ENCODE data around the gene UBTF.

The UBTF gene

DNA sequence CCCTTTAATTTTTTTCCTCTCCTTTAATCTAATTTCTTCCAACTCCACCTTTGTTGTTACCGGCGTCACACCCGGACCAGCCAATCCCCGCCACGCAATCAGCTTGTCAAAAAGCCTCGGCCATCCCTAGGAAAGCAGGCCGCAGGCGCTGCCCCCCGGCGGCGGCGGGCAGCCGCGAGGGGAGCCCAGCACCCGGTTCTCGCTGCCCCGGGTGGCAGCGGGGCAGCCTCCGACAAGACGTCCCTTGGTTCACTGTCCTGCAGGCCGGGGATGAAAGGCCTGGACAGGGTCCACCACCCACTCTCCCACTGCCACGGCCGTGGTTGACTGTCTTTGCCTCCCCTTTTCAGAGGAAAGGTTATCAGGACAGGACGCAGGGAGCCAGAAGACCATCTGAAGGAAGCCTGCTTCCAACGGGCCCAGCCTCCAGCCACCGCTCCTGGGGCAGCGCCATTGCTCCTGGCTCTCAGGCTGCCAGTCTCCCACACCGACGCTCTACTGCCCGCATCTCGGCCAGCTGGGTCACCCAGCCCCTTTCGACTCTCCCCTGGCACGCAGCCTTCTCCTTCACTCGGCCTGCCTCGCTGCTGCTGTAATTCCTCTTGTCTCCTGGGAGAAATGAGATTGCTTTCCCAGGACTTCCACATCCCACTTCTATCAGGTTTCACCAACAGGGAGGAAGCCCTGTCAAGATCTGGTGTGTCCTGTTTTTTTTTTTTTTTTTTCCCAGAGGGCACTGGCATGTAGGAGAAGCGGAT lies 2.8 kb upstream of the UBTF start:
- Histone ChIP-seq H3K4ac (ENCODE audit: low read depth, low read length) (no peak overlapping the region), H2BK12ac (ENCODE audit: low read length) (no peak overlapping the region), H3K4me3 (ENCODE audit: low read depth, low read length) (peak overlapping the region; percentile 42), H3K4me1 (ENCODE audit: control insufficient read depth in 1 of 2, insufficient read depth in 2 of 2, low read length in 2 of 2) (peaks cover 8 to 15% of the 10 kb centered on the region in 2 experiments), H3K79me2 (ENCODE audit: control insufficient read depth, insufficient read depth, low read length, poor library complexity) (peaks cover 26% of the 10 kb centered on the region), H3K79me1 (ENCODE audit: low read length) (peaks cover 32% of the 10 kb centered on the region), H4K8ac (ENCODE audit: low read depth, low read length) (peak overlapping the region; percentile 7), H4K91ac (ENCODE audit: low read depth, low read length) (no peak overlapping the region), H3K4me2 (ENCODE audit: low read length) (peak overlapping the region; percentile 93), H3K9me3 (ENCODE audit: insufficient read depth, low read depth, low read length) (no peaks in the 10 kb centered on the region), H3K9ac (ENCODE audit: low read length) (peak overlapping the region; percentile 73), H3K18ac (ENCODE audit: low read length) (peak overlapping the region; percentile 10), H3K14ac (ENCODE audit: low read length) (peak overlapping the region; percentile 7), H2BK5ac (ENCODE audit: low read depth, low read length, poor library complexity) (no peak overlapping the region), H2BK120ac (ENCODE audit: insufficient read depth, low read length, poor library complexity) (peak overlapping the region; percentile 4), H3K23ac (ENCODE audit: low read length) (no peak overlapping the region), H3K27ac (ENCODE audit: low read depth, low read length) (peak overlapping the region; percentile 35), H3K36me3 (ENCODE audit: control insufficient read depth in 1 of 2, insufficient read depth in 2 of 2, low read length in 2 of 2) (peaks cover 0 to 6% of the 10 kb centered on the region in 2 experiments), H2AK5ac (ENCODE audit: low read length) (no peak overlapping the region), H2AFZ (ENCODE audit: insufficient read depth, low read length, poor library complexity) (no peak overlapping the region), H4K12ac (ENCODE audit: low read depth, low read length) (no peak overlapping the region), H3K27me3 (ENCODE audit: insufficient read depth, low read length) (no peaks in the 10 kb centered on the region)
- peak; percentile 83 to 84 for DNase-seq
- WGBS (ENCODE audit: extremely low coverage, insufficient coverage, insufficient read length) = no CpG with 5 or more reads among the region's 36 CpGs

DNA sequence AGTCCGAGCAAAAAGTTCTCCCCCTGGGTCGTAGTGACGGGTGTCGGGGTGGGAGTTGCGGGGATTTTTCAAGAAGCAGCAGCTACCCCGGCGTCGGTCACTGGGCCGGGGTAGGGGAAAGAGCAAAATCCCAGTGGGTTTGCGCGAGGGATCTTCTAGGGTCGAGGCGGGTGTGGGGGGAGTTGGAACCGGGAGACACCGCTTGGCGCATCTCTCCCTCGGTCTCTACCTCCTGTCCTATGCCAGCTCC lies 2.3 kb upstream of the UBTF start:
- DNase-seq = peak in 1 of 2 donors; percentile 9
- H3K79me2 ChIP-seq (ENCODE audit: control insufficient read depth, insufficient read depth, low read length, poor library complexity) = peaks cover 26% of the 10 kb centered on the region
- peaks cover 8 to 15% of the 10 kb centered on the region in 2 experiments for H3K4me1 ChIP-seq (ENCODE audit: control insufficient read depth in 1 of 2, insufficient read depth in 2 of 2, low read length in 2 of 2)
- no peak overlapping the region for H2BK120ac ChIP-seq (ENCODE audit: insufficient read depth, low read length, poor library complexity)
- H4K91ac ChIP-seq (ENCODE audit: low read depth, low read length) = peak overlapping the region; percentile 39
- peaks cover under 1 to 11% of the 10 kb centered on the region in 2 experiments for H3K36me3 ChIP-seq (ENCODE audit: control insufficient read depth in 1 of 2, insufficient read depth in 2 of 2, low read length in 2 of 2)
- peak overlapping the region; percentile 39 for H3K27ac ChIP-seq (ENCODE audit: low read depth, low read length)
- no peak overlapping the region for H4K12ac ChIP-seq (ENCODE audit: low read depth, low read length)
- H3K18ac ChIP-seq (ENCODE audit: low read length) = peak overlapping the region; percentile 40
- H3K4ac ChIP-seq (ENCODE audit: low read depth, low read length) = peak overlapping the region; percentile 50
- H3K9ac ChIP-seq (ENCODE audit: low read length) = peak overlapping the region; percentile 24
- peak overlapping the region; percentile 26 for H3K14ac ChIP-seq (ENCODE audit: low read length)
- no CpG with 5 or more reads among the region's 17 CpGs for WGBS (ENCODE audit: extremely low coverage, insufficient coverage, insufficient read length)
- H2AFZ ChIP-seq (ENCODE audit: insufficient read depth, low read length, poor library complexity) = peak overlapping the region; percentile 70
- no peaks in the 10 kb centered on the region for H3K27me3 ChIP-seq (ENCODE audit: insufficient read depth, low read length)
- H3K79me1 ChIP-seq (ENCODE audit: low read length) = peaks cover 32% of the 10 kb centered on the region
- no peaks in the 10 kb centered on the region for H3K9me3 ChIP-seq (ENCODE audit: insufficient read depth, low read depth, low read length)
- H4K8ac ChIP-seq (ENCODE audit: low read depth, low read length) = peak overlapping the region; percentile 74
- H3K23ac ChIP-seq (ENCODE audit: low read length) = no peak overlapping the region
- H2AK5ac ChIP-seq (ENCODE audit: low read length) = no peak overlapping the region
- H2BK12ac ChIP-seq (ENCODE audit: low read length) = no peak overlapping the region
- H2BK5ac ChIP-seq (ENCODE audit: low read depth, low read length, poor library complexity) = no peak overlapping the region
- H3K4me3 ChIP-seq (ENCODE audit: low read depth, low read length) = peak overlapping the region; percentile 42
- H3K4me2 ChIP-seq (ENCODE audit: low read length) = peak overlapping the region; percentile 93

DNA sequence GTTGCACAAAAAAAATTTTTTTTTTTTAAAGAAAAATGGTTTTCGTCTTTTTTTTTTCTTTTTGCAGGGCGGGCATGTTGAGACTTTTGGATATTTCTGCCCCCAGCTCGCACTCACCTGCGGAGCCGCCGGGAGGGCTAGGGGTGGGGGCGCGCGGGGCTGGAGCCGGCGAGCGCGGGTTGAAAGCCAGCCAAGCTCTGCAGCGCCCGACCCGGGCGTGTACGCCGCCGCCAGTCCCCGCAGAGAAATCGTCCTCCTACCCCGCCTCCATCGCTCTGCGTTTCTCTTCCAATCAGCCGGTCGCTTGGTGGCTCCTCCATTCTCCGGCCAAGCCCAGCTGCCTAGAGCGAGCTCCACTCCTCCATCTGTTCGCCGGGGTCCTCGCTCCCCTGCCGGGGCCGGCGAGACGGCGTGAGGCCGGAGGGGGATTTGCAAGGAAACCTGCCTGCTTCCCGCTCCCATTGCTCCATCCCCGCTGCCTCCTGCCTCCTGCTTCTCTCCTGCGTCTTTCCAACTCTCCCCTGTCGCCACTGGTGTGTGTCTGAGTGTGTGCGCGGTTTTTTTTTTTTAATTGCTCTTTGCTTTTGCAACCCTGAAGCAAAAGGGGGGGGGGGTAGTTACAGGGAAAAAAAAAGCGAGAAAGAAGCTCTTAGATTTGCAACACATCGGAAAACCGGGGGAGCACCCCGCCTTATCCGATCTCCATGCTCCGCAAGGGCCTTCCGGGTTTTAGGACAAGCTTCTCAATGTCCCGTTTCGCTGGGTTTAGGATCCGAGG lies 1.8 kb upstream of the UBTF start:
- Histone ChIP-seq H3K27ac (ENCODE audit: low read depth, low read length) (peak overlapping the region; percentile 97), H4K91ac (ENCODE audit: low read depth, low read length) (peak overlapping the region; percentile 87), H3K79me1 (ENCODE audit: low read length) (peaks cover 32% of the 10 kb centered on the region), H4K12ac (ENCODE audit: low read depth, low read length) (peak overlapping the region; percentile 5), H3K9me3 (ENCODE audit: insufficient read depth, low read depth, low read length) (no peaks in the 10 kb centered on the region), H3K18ac (ENCODE audit: low read length) (peak overlapping the region; percentile 98), H4K8ac (ENCODE audit: low read depth, low read length) (peak overlapping the region; percentile 87), H3K23ac (ENCODE audit: low read length) (no peak overlapping the region), H2BK5ac (ENCODE audit: low read depth, low read length, poor library complexity) (peak overlapping the region; percentile 44), H3K36me3 (ENCODE audit: control insufficient read depth in 1 of 2, insufficient read depth in 2 of 2, low read length in 2 of 2) (peaks cover 4 to 16% of the 10 kb centered on the region in 2 experiments), H3K4me1 (ENCODE audit: control insufficient read depth in 1 of 2, insufficient read depth in 2 of 2, low read length in 2 of 2) (peaks cover 8 to 15% of the 10 kb centered on the region in 2 experiments), H3K14ac (ENCODE audit: low read length) (peak overlapping the region; percentile 94), H3K4ac (ENCODE audit: low read depth, low read length) (peak overlapping the region; percentile 95), H3K27me3 (ENCODE audit: insufficient read depth, low read length) (no peaks in the 10 kb centered on the region), H3K9ac (ENCODE audit: low read length) (peak overlapping the region; percentile 67), H2AFZ (ENCODE audit: insufficient read depth, low read length, poor library complexity) (peak overlapping the region; percentile 74), H3K4me2 (ENCODE audit: low read length) (peak overlapping the region; percentile 93), H3K4me3 (ENCODE audit: low read depth, low read length) (peak overlapping the region; percentile 98), H2BK120ac (ENCODE audit: insufficient read depth, low read length, poor library complexity) (no peak overlapping the region), H3K79me2 (ENCODE audit: control insufficient read depth, insufficient read depth, low read length, poor library complexity) (peaks cover 26% of the 10 kb centered on the region), H2BK12ac (ENCODE audit: low read length) (peak overlapping the region; percentile 47), H2AK5ac (ENCODE audit: low read length) (peak overlapping the region; percentile 57)
- peak; percentile 67 to 82 for DNase-seq
- WGBS (ENCODE audit: extremely low coverage, insufficient coverage, insufficient read length) = no CpG with 5 or more reads among the region's 54 CpGs

DNA sequence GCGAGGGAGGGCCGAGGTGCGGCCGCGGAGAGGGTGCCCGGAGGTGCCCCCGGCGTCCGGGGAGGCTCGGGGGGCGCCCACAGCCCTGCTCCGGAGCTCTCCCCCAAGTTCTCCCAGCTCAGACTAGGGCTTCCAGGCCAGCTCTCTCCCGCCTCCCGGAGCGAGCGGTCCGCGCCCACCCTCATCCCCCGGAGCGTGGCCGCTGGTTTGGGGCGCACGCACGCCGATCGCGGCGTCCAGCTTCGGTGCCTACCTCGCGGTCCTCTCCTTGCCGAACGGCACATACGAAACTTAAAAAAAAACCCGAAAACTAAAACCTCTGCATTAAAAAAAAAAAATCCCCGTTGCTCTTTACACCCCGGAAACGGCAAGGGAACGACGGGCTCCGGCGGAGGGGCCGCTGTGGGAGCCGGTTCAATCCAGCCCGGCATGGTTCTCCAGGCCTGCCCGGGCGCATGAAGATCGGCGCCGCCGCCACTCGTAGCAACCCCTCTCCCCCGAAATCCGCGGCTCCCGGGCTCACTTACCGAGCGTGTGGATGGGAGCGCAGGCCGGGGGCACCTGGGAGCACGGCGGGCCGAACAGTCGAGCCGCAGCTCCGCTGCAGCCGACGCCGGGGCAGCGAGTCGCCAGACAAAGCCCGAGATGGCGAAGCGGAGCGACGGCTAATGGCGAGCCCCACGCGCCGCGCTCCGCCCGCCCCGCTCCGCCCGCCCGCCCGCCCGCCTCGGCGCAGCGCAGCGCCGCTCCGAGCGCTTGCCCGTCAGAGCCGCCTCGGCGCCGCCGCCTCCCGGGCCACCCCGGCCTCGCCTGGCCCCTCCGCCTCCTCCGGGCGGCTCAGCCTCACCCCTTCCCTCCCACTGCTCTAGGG lies 973 bp upstream of the UBTF start:
- peak overlapping the region; percentile 97 for H2AK5ac ChIP-seq (ENCODE audit: low read length)

More for the DNA sequence above, 973 bp upstream of the UBTF start:
- Histone ChIP-seq H3K79me1 (ENCODE audit: low read length) (peaks cover 32% of the 10 kb centered on the region), H3K27ac (ENCODE audit: low read depth, low read length) (peak overlapping the region; percentile 97), H3K14ac (ENCODE audit: low read length) (peak overlapping the region; percentile 99), H3K27me3 (ENCODE audit: insufficient read depth, low read length) (no peaks in the 10 kb centered on the region), H3K4me3 (ENCODE audit: low read depth, low read length) (peak overlapping the region; percentile 98), H3K79me2 (ENCODE audit: control insufficient read depth, insufficient read depth, low read length, poor library complexity) (peaks cover 26% of the 10 kb centered on the region), H4K12ac (ENCODE audit: low read depth, low read length) (peak overlapping the region; percentile 93), H3K9ac (ENCODE audit: low read length) (peak overlapping the region; percentile 100), H3K4me2 (ENCODE audit: low read length) (peak overlapping the region; percentile 93), H4K8ac (ENCODE audit: low read depth, low read length) (peak overlapping the region; percentile 96), H2BK12ac (ENCODE audit: low read length) (peak overlapping the region; percentile 32), H3K4ac (ENCODE audit: low read depth, low read length) (peak overlapping the region; percentile 100), H3K36me3 (ENCODE audit: control insufficient read depth in 1 of 2, insufficient read depth in 2 of 2, low read length in 2 of 2) (peaks cover 10 to 24% of the 10 kb centered on the region in 2 experiments), H3K9me3 (ENCODE audit: insufficient read depth, low read depth, low read length) (no peaks in the 10 kb centered on the region), H2AFZ (ENCODE audit: insufficient read depth, low read length, poor library complexity) (peak overlapping the region; percentile 78), H3K18ac (ENCODE audit: low read length) (peak overlapping the region; percentile 99), H4K91ac (ENCODE audit: low read depth, low read length) (peak overlapping the region; percentile 96), H3K4me1 (ENCODE audit: control insufficient read depth in 1 of 2, insufficient read depth in 2 of 2, low read length in 2 of 2) (peaks cover 8 to 15% of the 10 kb centered on the region in 2 experiments), H2BK5ac (ENCODE audit: low read depth, low read length, poor library complexity) (peak overlapping the region; percentile 96), H3K23ac (ENCODE audit: low read length) (peak overlapping the region; percentile 73), H2BK120ac (ENCODE audit: insufficient read depth, low read length, poor library complexity) (peak overlapping the region; percentile 96)
- peak; percentile 12 to 51 for DNase-seq
- WGBS (ENCODE audit: extremely low coverage, insufficient coverage, insufficient read length) = no CpG with 5 or more reads among the region's 108 CpGs

Measured in trophoblast cell (in vitro differentiated cells and primary cell).